Uterus (tissue), 4 donors: ENCODE measurements around the gene FAM222B. TPM values are rescaled to one million over a fixed set of nuclear protein-coding genes. Genes with fewer than 3 reads are reported as not detected.

ENCODE experiments used
- DNase-seq, 2 donors: peaks; one replicate each; pipeline ENCODE4 v3.0.0-alpha.2; 2019 to 2020
- H3K27ac ChIP-seq, 2 donors: fragments of 200-600 bp; sonication (generic); 1 replicate in 1 of 2; 2 replicates in 1 of 2; pipeline ENCODE4 v1.5.1; 2016 to 2018
- H3K27me3 ChIP-seq, 2 donors: fragments of 200-600 bp; sonication (generic); one replicate each; pipeline ENCODE4 v1.5.1; 2018 to 2019; ENCODE audit warnings: control low read depth in 1 of 2
- H3K36me3 ChIP-seq, 2 donors: fragments of 200-600 bp; sonication (generic); one replicate each; pipeline ENCODE4 v1.5.1; 2019; ENCODE audit warnings: control low read depth in 1 of 2
- H3K4me1 ChIP-seq, 2 donors: fragments of 200-600 bp; sonication (generic); one replicate each; pipeline ENCODE4 v1.5.1; 2018 to 2019; ENCODE audit warnings: control low read depth in 1 of 2
- H3K4me3 ChIP-seq, 2 donors: fragments of 200-600 bp; sonication (generic); 1 replicate in 1 of 2; 2 replicates in 1 of 2; pipeline ENCODE4 v1.5.1; 2018 to 2019; ENCODE audit warnings: mild to moderate bottlenecking in 1 of 2
- H3K9me3 ChIP-seq, 2 donors: fragments of 200-600 bp; sonication (generic); one replicate each; pipeline ENCODE4 v1.5.1; 2019; ENCODE audit warnings: control low read depth in 1 of 2
- CTCF ChIP-seq, 4 experiments: fragments of 200-600 bp in 2 of 4; fragments of 450-650 bp in 2 of 4; sonication (generic) in 2 of 4; IDR thresholded peaks; one replicate each; pipeline ENCODE4 v1.5.1; 2016 to 2019; ENCODE audit warnings: antibody characterized with exemption in 4 of 4, mild to moderate bottlenecking in 2 of 4, moderate library complexity in 1 of 4
- POLR2A ChIP-seq, 2 donors: fragments of 450-650 bp; IDR thresholded peaks; one replicate each; pipeline ENCODE4 v1.6.1; 2016; ENCODE audit warnings: antibody characterized with exemption in 2 of 2, mild to moderate bottlenecking in 1 of 2, moderate library complexity in 1 of 2
- intact Hi-C: fragments of 100-400 bp; cut with DNase I; formaldehyde crosslinking; loops from one replicate; pipeline ENCODE4 v1.15.1; 2023; ENCODE audit warnings: low total_unique reads
- total RNA-seq, 4 donors: library from RNA; depleted of rRNA in 3 of 4; stranded (reverse); fragments of >200 nt in 3 of 4; gene quantifications; one replicate each; pipeline versions ENCODE4 v1.1.0 to v1.2.4, GENCODE V29; 2014 to 2023
- donor health status: DM: yes; HTN: yes; CAD: no.

Gene FAM222B
- total RNA-seq, 4 donors from 2014 or later, result 2.4 to 24.3 (median 4.2) TPM

- no peak for DNase-seq
- Histone ChIP-seq H3K36me3 (no peaks in the 10 kb centered on the region), H3K27ac (no peak overlapping the region), H3K4me3 (no peak overlapping the region), H3K27me3 (no peaks in the 10 kb centered on the region), H3K9me3 (no peaks in the 10 kb centered on the region), H3K4me1 (no peaks in the 10 kb centered on the region)
- no peak for TF ChIP-seq POLR2A (IDR thresholded peaks at IDR 0.05)
- TF ChIP-seq CTCF (IDR thresholded peaks at IDR 0.05), result no peak
- intact Hi-C loops, result no loop called here
Observed at GRCh38 chr17:28888832-28889231, 46.2 kb upstream of the FAM222B start.

GRCh38 chr17:28887871-28888471 lies 45.4 kb upstream of the FAM222B start:
- Histone ChIP-seq H3K27ac (no peak overlapping the region), H3K4me3 (no peak overlapping the region), H3K36me3 (no peaks in the 10 kb centered on the region), H3K9me3 (no peaks in the 10 kb centered on the region), H3K27me3 (no peaks in the 10 kb centered on the region), H3K4me1 (no peaks in the 10 kb centered on the region)
- TF ChIP-seq POLR2A (IDR thresholded peaks at IDR 0.05), result no peak
- TF ChIP-seq CTCF (IDR thresholded peaks at IDR 0.05), result no peak
- intact Hi-C loops, result no loop called here
- DNase-seq, result no peak

- no peak for DNase-seq
- Histone ChIP-seq H3K36me3 (no peaks in the 10 kb centered on the region), H3K9me3 (no peaks in the 10 kb centered on the region), H3K27me3 (no peaks in the 10 kb centered on the region), H3K4me1 (no peaks in the 10 kb centered on the region), H3K27ac (no peak overlapping the region), H3K4me3 (no peak overlapping the region)
- no peak for TF ChIP-seq POLR2A (IDR thresholded peaks at IDR 0.05)
- no peak for TF ChIP-seq CTCF (IDR thresholded peaks at IDR 0.05)
- intact Hi-C loops, result no loop called here
Observed at GRCh38 chr17:28885951-28886350, 43.4 kb upstream of the FAM222B start.

- H3K27me3 ChIP-seq, result no peaks in the 10 kb centered on the region
- no peak for TF ChIP-seq CTCF (IDR thresholded peaks at IDR 0.05)
- TF ChIP-seq POLR2A (IDR thresholded peaks at IDR 0.05), result no peak
- H3K4me3 ChIP-seq, result no peak overlapping the region
- no peak overlapping the region for H3K27ac ChIP-seq
- DNase-seq, result no peak
- intact Hi-C loops, result no loop called here
- H3K36me3 ChIP-seq, result no peaks in the 10 kb centered on the region
- no peaks in the 10 kb centered on the region for H3K9me3 ChIP-seq
- H3K4me1 ChIP-seq, result no peaks in the 10 kb centered on the region
Observed at GRCh38 chr17:28885363-28885762, 42.8 kb upstream of the FAM222B start.

- TF ChIP-seq POLR2A (IDR thresholded peaks at IDR 0.05), result no peak
- TF ChIP-seq CTCF (IDR thresholded peaks at IDR 0.05), result no peak
- no peak overlapping the region for H3K4me3 ChIP-seq
- H3K9me3 ChIP-seq, result no peaks in the 10 kb centered on the region
- no peaks in the 10 kb centered on the region for H3K27me3 ChIP-seq
- H3K4me1 ChIP-seq, result no peaks in the 10 kb centered on the region
- H3K36me3 ChIP-seq, result no peaks in the 10 kb centered on the region
- no peak for DNase-seq
- no peak overlapping the region for H3K27ac ChIP-seq
- intact Hi-C loops, result no loop called here
Observed at GRCh38 chr17:28883967-28884702, 41.5 kb upstream of the FAM222B start.
